Stimulated activated CD4-positive, alpha-beta T cell treated with anti-CD3 and anti-CD28 coated beads, Interleukin-12 subunit alpha, Interleukin-12 subunit beta, amount 100 ng/mL, for 48 hours (primary cell): ENCODE results near the gene TRIM9.

Experiments used
- DNase-seq, 3 donors: peaks; one replicate each; pipeline ENCODE4 v3.0.0-alpha.2; 2020; ENCODE audit warnings: low read depth in 2 of 3, low spot score in 1 of 3

TRIM9 gene

GRCh38 chr14:50936882-50937281 is 158.0 kb downstream of the TRIM9 start:
- no peak for DNase-seq

- no peak for DNase-seq
Measured at GRCh38 chr14:50936016-50936340, 158.9 kb downstream of the TRIM9 start.

- DNase-seq: no peak
Measured at GRCh38 chr14:50935126-50936015, 159.5 kb downstream of the TRIM9 start.

- no peak for DNase-seq
Measured at GRCh38 chr14:50932592-50933495, 162.1 kb downstream of the TRIM9 start.

- no peak for DNase-seq
Measured at GRCh38 chr14:50932156-50932555, 162.7 kb downstream of the TRIM9 start.

- DNase-seq: no peak
Measured at GRCh38 chr14:50931559-50931958, 163.3 kb downstream of the TRIM9 start.

- DNase-seq: no peak
Measured at GRCh38 chr14:50929506-50929905, 165.4 kb downstream of the TRIM9 start.

- no peak for DNase-seq
Measured at GRCh38 chr14:50928002-50928635, 166.8 kb downstream of the TRIM9 start.

- DNase-seq: no peak
Measured at GRCh38 chr14:50926851-50927386, 168.0 kb downstream of the TRIM9 start.
